A549 treated with Hydrocortisone at 1 μM for 4 hours (cell line): ENCODE data around the gene ZBTB18. TPM values are rescaled to one million over a fixed set of nuclear protein-coding genes. Genes with fewer than 3 reads are reported as not detected.

Experiments
- total RNA-seq: library from RNA; stranded (reverse); fragments of 200-300 nt; extraction: Qiagen RNA extraction; gene quantifications from 5 replicates; pipeline ENCODE4 v1.2.3, GENCODE V29; 2022

ZBTB18 gene
- total RNA-seq, result 3.4 to 5.3 TPM (median 4.4 TPM) in 5 replicates

GRCh38 chr1:244050835-244051444, at the start of gene ZBTB18:
ZBTB18 (plus strand) TSS chr1:244051283; CDS start chr1:244051432, 149 bp downstream.

Other genes starting within 250 kb of the ZBTB18 start
- gene AKT3, start 201.0 kb upstream of the ZBTB18 start, total RNA-seq, result 17.5 to 25.1 TPM (median 23.3 TPM) in 5 replicates